HEK293T (cell line): ENCODE data around the gene MEIOSIN.

Experiments
- CTCF ChIA-PET: fragments of 350-600 bp; formaldehyde crosslinking; extraction: SDS; loops from one replicate; lab custom pipeline; 2021; ENCODE audit warnings: antibody characterized with exemption, inconsistent platforms; lab: Yijun Ruan, JAX
- POLR2A ChIA-PET: fragments of 350-600 bp; formaldehyde crosslinking; extraction: SDS; loops from one replicate; lab custom pipeline; 2020; ENCODE audit warnings: antibody characterized with exemption, inconsistent platforms; lab: Yijun Ruan, JAX
- DNase-seq: peaks from one replicate; pipeline ENCODE4 v3.0.0; 2012; ENCODE audit warnings: mixed read lengths; ENCODE audit errors: extremely low spot score
- ARNT ChIP-seq: fragments of 450-650 bp; IDR thresholded peaks from 2 replicates; pipeline ENCODE4 v1.6.1; 2017; ENCODE audit warnings: mild to moderate bottlenecking
- CTBP1 ChIP-seq: fragments of 450-650 bp; IDR thresholded peaks from 2 replicates; pipeline ENCODE4 v1.6.1; 2016; ENCODE audit warnings: borderline replicate concordance
- ELF4 ChIP-seq: fragments of 450-650 bp; IDR thresholded peaks from 2 replicates; pipeline ENCODE4 v1.6.1; 2017; ENCODE audit warnings: antibody characterized with exemption
- FOXA1 ChIP-seq: fragments of 450-650 bp; IDR thresholded peaks from 2 replicates; pipeline ENCODE4 v1.6.1; 2016; ENCODE audit warnings: mild to moderate bottlenecking
- L3MBTL2 ChIP-seq: fragments of 450-650 bp; conservative IDR thresholded peaks from 2 replicates; pipeline ENCODE4 v1.6.1; 2016; ENCODE audit warnings: mild to moderate bottlenecking
- LEF1 ChIP-seq: fragments of 450-650 bp; IDR thresholded peaks from 2 replicates; pipeline ENCODE4 v1.6.1; 2017; ENCODE audit warnings: mild to moderate bottlenecking, borderline replicate concordance
- NFRKB ChIP-seq: fragments of 450-650 bp; IDR thresholded peaks from 2 replicates; pipeline ENCODE4 v1.6.1; 2016; ENCODE audit warnings: mild to moderate bottlenecking, moderate library complexity
- SUZ12 ChIP-seq: fragments of 450-650 bp; IDR thresholded peaks from 2 replicates; pipeline ENCODE4 v1.6.1; 2016; ENCODE audit warnings: mild to moderate bottlenecking
- TARDBP ChIP-seq: fragments of 450-650 bp; IDR thresholded peaks from 2 replicates; pipeline ENCODE4 v1.6.1; 2016
- ZNF384 ChIP-seq: fragments of 450-650 bp; IDR thresholded peaks from 2 replicates; pipeline ENCODE4 v1.6.1; 2016

The MEIOSIN gene

GRCh38 chr19:45809643-45810159, 76.5 kb downstream of the MEIOSIN start:
- DNase-seq: no peak
- TF ChIP-seq NFRKB: no peak
- TF ChIP-seq ZNF384: no peak
- ChIA-PET POLR2A (no interaction called here), CTCF (no interaction called here)

GRCh38 chr19:45812297-45812696, 79.1 kb downstream of the MEIOSIN start:
- no peak for DNase-seq
- ChIA-PET CTCF (no interaction called here), POLR2A (no interaction called here)
- no peak for TF ChIP-seq ELF4
- TF ChIP-seq TARDBP: no peak
- TF ChIP-seq FOXA1: no peak
- no peak for TF ChIP-seq SUZ12
- no peak for TF ChIP-seq LEF1
- no peak for TF ChIP-seq ARNT
- TF ChIP-seq ZNF384: no peak
- no peak for TF ChIP-seq CTBP1
- TF ChIP-seq NFRKB: no peak
- TF ChIP-seq L3MBTL2: no peak
